ENCODE results near the gene F2RL1. TPM values are rescaled to one million over a fixed set of nuclear protein-coding genes. Genes with fewer than 3 reads are reported as not detected.

F2RL1 gene
- total RNA-seq, 1 experiment from 2014 or later: 37.3 TPM

GRCh38 chr5:76801159-76801802 lies 17.5 kb upstream of the F2RL1 start (continued):
- TF ChIP-seq HMGXB4 (CRISPR knock-in tag; IDR thresholded peaks at IDR 0.05) (no peak), ARID4B (CRISPR knock-in tag; IDR thresholded peaks at IDR 0.05; ENCODE audit: borderline replicate concordance) (no peak)

GRCh38 chr5:76801803-76802195 lies 17.0 kb upstream of the F2RL1 start:
- H3K27ac Mint-ChIP-seq: no peak overlapping the region
- peaks cover 4% of the 10 kb centered on the region for H3K9me3 Mint-ChIP-seq
- no peak for TF ChIP-seq TP53 (CRISPR knock-in tag; IDR thresholded peaks at IDR 0.05)
- TF ChIP-seq IRF2 (CRISPR knock-in tag; IDR thresholded peaks at IDR 0.05; ENCODE audit: borderline replicate concordance, low read depth): no peak
- TF ChIP-seq STAT6 (CRISPR knock-in tag; conservative IDR thresholded peaks at IDR 0.05; ENCODE audit: low read depth): no peak
- no peak for TF ChIP-seq ARID4B (CRISPR knock-in tag; IDR thresholded peaks at IDR 0.05; ENCODE audit: borderline replicate concordance)
- TF ChIP-seq MYBL2 (CRISPR knock-in tag; IDR thresholded peaks at IDR 0.05): no peak
- TF ChIP-seq CTCF (IDR thresholded peaks at IDR 0.05): no peak
- no peak for TF ChIP-seq NFE2L1 (CRISPR knock-in tag; IDR thresholded peaks at IDR 0.05)
- H3K4me3 Mint-ChIP-seq: no peak overlapping the region
- CTCF ChIA-PET: no interaction called here
- no peaks in the 10 kb centered on the region for H3K36me3 Mint-ChIP-seq
- ATAC-seq (no peak), DNase-seq (ENCODE audit: low spot score) (no peak)
- POLR2A ChIA-PET: no interaction called here
- peaks cover 39% of the 10 kb centered on the region for H3K4me1 Mint-ChIP-seq
- no peaks in the 10 kb centered on the region for H3K27me3 Mint-ChIP-seq (ENCODE audit: low read depth)
